Neural progenitor cell (in vitro differentiated cells): ENCODE measurements around the gene NSMCE4A. TPM values are rescaled to one million over a fixed set of nuclear protein-coding genes. Genes with fewer than 3 reads are reported as not detected.
A peak's percentile ranks its signal among the peaks of the same experiment; 100 is the strongest.
"Not testable (repeated sequence)": the region's sequence is repeated elsewhere in the genome, so short reads cannot be mapped to it uniquely, and the experiment has no call there.

ENCODE experiments used
- DNase-seq: peaks from one replicate; pipeline ENCODE4 v3.0.0-alpha.2; 2016; ENCODE audit warnings: low spot score
- H2AFZ ChIP-seq: fragments of 200-600 bp; sonication (generic); replicated peaks from 2 replicates; pipeline ENCODE4 v1.6.1; 2016; ENCODE audit warnings: antibody characterized with exemption
- H3F3A ChIP-seq: fragments of 200-600 bp; sonication (generic); 2 replicates; pipeline ENCODE4 v1.6.1; 2016; ENCODE audit warnings: antibody characterized with exemption, low read depth
- H3K27ac ChIP-seq: fragments of 200-600 bp; sonication (generic); 2 replicates; pipeline ENCODE4 v1.5.1; 2016; ENCODE audit warnings: mild to moderate bottlenecking
- H3K27me3 ChIP-seq: fragments of 200-600 bp; sonication (generic); 2 replicates; pipeline ENCODE4 v1.6.1; 2016; ENCODE audit warnings: mild to moderate bottlenecking, moderate library complexity
- H3K36me3 ChIP-seq: fragments of 200-600 bp; sonication (generic); 2 replicates; pipeline ENCODE4 v1.5.1; 2016
- H3K4me1 ChIP-seq: fragments of 200-600 bp; sonication (generic); 2 replicates; pipeline ENCODE4 v1.6.1; 2016; ENCODE audit warnings: mixed run types
- H3K4me2 ChIP-seq: fragments of 200-600 bp; sonication (generic); 2 replicates; pipeline ENCODE4 v1.6.1; 2016
- H3K4me3 ChIP-seq: fragments of 200-600 bp; sonication (generic); 2 replicates; pipeline ENCODE4 v1.5.1; 2016
- H3K79me2 ChIP-seq: fragments of 200-600 bp; sonication (generic); 2 replicates; pipeline ENCODE4 v1.6.1; 2016; ENCODE audit warnings: low read depth
- H3K9ac ChIP-seq: fragments of 200-600 bp; sonication (generic); 2 replicates; pipeline ENCODE4 v1.6.1; 2016
- H3K9me3 ChIP-seq: fragments of 200-600 bp; sonication (generic); 2 replicates; pipeline ENCODE4 v1.5.1; 2016; ENCODE audit warnings: low read depth
- H4K20me1 ChIP-seq: fragments of 200-600 bp; sonication (generic); 2 replicates; pipeline ENCODE4 v1.6.1; 2016; ENCODE audit warnings: low read depth
- H3K27ac Mint-ChIP-seq: 3 replicates; pipeline ENCODE4 v1.8.0; 2021; ENCODE audit warnings: mixed read lengths
- H3K27me3 Mint-ChIP-seq: 2 replicates; pipeline ENCODE4 v1.8.0; 2022; ENCODE audit warnings: low read depth, mild to moderate bottlenecking, inconsistent platforms, moderate library complexity, mixed read lengths; ENCODE audit not compliant: insufficient read depth
- H3K36me3 Mint-ChIP-seq: 3 replicates; pipeline ENCODE4 v1.8.0; 2021; ENCODE audit warnings: mixed read lengths
- H3K4me1 Mint-ChIP-seq: 3 replicates; pipeline ENCODE4 v1.8.0; 2021; ENCODE audit warnings: mixed read lengths
- H3K4me3 Mint-ChIP-seq: 3 replicates; pipeline ENCODE4 v1.8.0; 2021; ENCODE audit warnings: mild to moderate bottlenecking, moderate library complexity, mixed read lengths
- H3K9me3 Mint-ChIP-seq: 3 replicates; pipeline ENCODE4 v1.8.0; 2020; ENCODE audit warnings: mixed read lengths
- EZH2 ChIP-seq: fragments of 200-600 bp; sonication (generic); IDR thresholded peaks from 2 replicates; pipeline ENCODE4 v1.6.1; 2017; ENCODE audit warnings: antibody characterized with exemption, mild to moderate bottlenecking, moderate library complexity
- EZH2phosphoT487 ChIP-seq: fragments of 200-600 bp; sonication (generic); IDR thresholded peaks from 2 replicates; pipeline ENCODE4 v1.6.1; 2017; ENCODE audit warnings: antibody characterized with exemption
- total RNA-seq: library from RNA; depleted of rRNA; stranded (reverse); fragments of >200 nt; gene quantifications from 2 replicates; pipeline ENCODE4 v1.2.3, GENCODE V29; 2015; ENCODE audit warnings: low replicate concordance
- TF ChIP-seq, protein P1 (sequence below): fragments of 200-600 bp; sonication (generic); IDR thresholded peaks from 2 replicates; pipeline ENCODE4 v1.5.1; 2017; ENCODE audit warnings: antibody characterized with exemption, mild to moderate bottlenecking

Gene NSMCE4A
- total RNA-seq, 1 donor from 2014 or later = 223 TPM

DNA sequence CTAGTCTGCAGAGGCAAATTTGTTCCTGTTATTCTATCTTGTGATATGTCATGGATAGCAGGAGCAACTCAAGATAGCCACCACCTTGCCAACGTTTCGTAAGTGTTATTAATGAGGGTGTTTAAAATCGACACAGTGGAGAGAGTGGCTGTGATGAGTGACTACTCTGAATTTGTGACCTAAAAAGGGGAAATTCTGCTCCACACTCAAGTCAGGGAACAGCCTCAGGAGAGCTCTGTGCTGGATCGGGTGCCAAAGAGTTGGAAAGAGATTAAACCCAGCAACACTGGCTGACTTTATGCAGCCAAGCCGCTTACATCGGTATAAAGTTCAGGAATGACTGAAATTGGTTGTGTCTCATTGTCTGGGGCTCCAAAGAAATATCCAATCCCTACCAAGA lies 23.4 kb upstream of the NSMCE4A start:
- Histone ChIP-seq H3K4me3 (no peak overlapping the region), H3K27ac (no peak overlapping the region), H2AFZ (no peak overlapping the region), H3K9ac (no peak overlapping the region), H4K20me1 (no peaks in the 10 kb centered on the region), H3K79me2 (no peaks in the 10 kb centered on the region), H3K4me1 (peaks cover 18% of the 10 kb centered on the region), H3K36me3 (no peaks in the 10 kb centered on the region), H3F3A (peaks cover 13% of the 10 kb centered on the region), H3K9me3 (no peaks in the 10 kb centered on the region), H3K4me2 (no peak overlapping the region), H3K27me3 (no peaks in the 10 kb centered on the region)
- no peak for DNase-seq
- H3K36me3 Mint-ChIP-seq = peaks cover 3% of the 10 kb centered on the region
- peaks cover 5% of the 10 kb centered on the region for H3K27me3 Mint-ChIP-seq
- peaks cover 29% of the 10 kb centered on the region for H3K4me1 Mint-ChIP-seq
- TF ChIP-seq EZH2phosphoT487 (no peak), EZH2 (no peak)
- TF ChIP-seq, protein P1, sequence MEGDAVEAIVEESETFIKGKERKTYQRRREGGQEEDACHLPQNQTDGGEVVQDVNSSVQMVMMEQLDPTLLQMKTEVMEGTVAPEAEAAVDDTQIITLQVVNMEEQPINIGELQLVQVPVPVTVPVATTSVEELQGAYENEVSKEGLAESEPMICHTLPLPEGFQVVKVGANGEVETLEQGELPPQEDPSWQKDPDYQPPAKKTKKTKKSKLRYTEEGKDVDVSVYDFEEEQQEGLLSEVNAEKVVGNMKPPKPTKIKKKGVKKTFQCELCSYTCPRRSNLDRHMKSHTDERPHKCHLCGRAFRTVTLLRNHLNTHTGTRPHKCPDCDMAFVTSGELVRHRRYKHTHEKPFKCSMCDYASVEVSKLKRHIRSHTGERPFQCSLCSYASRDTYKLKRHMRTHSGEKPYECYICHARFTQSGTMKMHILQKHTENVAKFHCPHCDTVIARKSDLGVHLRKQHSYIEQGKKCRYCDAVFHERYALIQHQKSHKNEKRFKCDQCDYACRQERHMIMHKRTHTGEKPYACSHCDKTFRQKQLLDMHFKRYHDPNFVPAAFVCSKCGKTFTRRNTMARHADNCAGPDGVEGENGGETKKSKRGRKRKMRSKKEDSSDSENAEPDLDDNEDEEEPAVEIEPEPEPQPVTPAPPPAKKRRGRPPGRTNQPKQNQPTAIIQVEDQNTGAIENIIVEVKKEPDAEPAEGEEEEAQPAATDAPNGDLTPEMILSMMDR = no peak
- H3K27ac Mint-ChIP-seq = no peak overlapping the region
- no peak overlapping the region for H3K4me3 Mint-ChIP-seq
- H3K9me3 Mint-ChIP-seq = peaks cover 19% of the 10 kb centered on the region

DNA sequence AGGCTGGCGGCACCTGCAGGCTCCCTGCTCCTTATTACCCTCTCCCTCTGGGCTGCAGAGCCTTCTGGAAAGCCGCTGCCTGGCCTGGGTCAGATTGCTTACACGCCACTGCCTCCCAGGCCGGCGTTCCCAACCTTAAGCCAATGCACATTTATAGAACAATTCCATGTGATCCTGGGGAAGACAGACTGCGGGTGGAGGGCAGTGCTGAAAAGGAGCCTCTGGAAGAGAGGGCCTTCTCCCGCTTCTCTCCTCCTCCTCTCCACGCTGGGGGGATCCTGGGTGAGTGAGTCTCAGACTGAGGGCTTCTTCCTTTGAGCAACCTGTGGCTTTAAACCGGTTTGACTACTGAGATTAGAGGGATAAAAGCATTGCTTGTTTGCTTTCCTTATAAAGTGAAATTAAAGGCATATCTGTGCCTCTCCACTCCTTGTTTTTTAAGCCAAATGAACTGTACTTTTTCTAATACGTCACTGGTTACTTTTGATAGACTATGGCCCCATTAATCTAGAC lies 19.5 kb upstream of the NSMCE4A start:
- Histone ChIP-seq H2AFZ (peak overlapping the region; percentile 73), H3F3A (peaks cover 13% of the 10 kb centered on the region), H3K4me3 (no peak overlapping the region), H3K27ac (peak overlapping the region; percentile 7), H3K9me3 (no peaks in the 10 kb centered on the region), H3K27me3 (no peaks in the 10 kb centered on the region), H4K20me1 (no peaks in the 10 kb centered on the region), H3K4me1 (peaks cover 20% of the 10 kb centered on the region), H3K4me2 (peak overlapping the region; percentile 51), H3K36me3 (no peaks in the 10 kb centered on the region), H3K9ac (no peak overlapping the region), H3K79me2 (no peaks in the 10 kb centered on the region)
- peak overlapping the region; percentile 54 for H3K27ac Mint-ChIP-seq
- H3K4me3 Mint-ChIP-seq = peak overlapping the region; percentile 31
- no peaks in the 10 kb centered on the region for H3K36me3 Mint-ChIP-seq
- H3K9me3 Mint-ChIP-seq = peaks cover 8% of the 10 kb centered on the region
- peaks cover 29% of the 10 kb centered on the region for H3K4me1 Mint-ChIP-seq
- TF ChIP-seq EZH2phosphoT487 (no peak), EZH2 (no peak)
- TF ChIP-seq, protein P1 = no peak
- DNase-seq = peak; percentile 65
- H3K27me3 Mint-ChIP-seq = peaks cover 8% of the 10 kb centered on the region

DNA sequence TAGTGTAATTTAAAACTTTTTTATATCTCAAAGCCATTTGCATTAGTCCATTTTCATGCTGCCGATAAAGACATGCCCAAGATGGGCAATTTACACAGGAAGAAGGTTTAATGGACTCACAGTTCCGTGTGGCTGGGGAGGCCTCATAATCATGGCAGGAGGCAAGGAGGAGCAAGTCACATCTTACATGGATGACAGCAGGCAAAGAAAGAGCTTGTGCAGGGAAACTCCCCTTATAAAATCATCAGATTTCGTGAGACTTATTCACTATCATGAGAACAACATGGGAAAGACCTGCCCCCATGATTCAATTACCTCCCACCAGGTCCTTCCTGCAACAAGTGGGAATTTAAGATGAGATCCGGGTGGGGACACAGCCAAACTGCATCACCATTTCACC lies 16.7 kb upstream of the NSMCE4A start:
- H3K27ac ChIP-seq, H3K27ac Mint-ChIP-seq, H3K9me3 Mint-ChIP-seq, H3K9me3 ChIP-seq, H3K79me2 ChIP-seq, H3K36me3 ChIP-seq, H3K4me3 Mint-ChIP-seq, H2AFZ ChIP-seq, H3K4me2 ChIP-seq, H3K4me3 ChIP-seq, H3K9ac ChIP-seq, H3K36me3 Mint-ChIP-seq, H3K27me3 ChIP-seq, H4K20me1 ChIP-seq, DNase-seq, H3K27me3 Mint-ChIP-seq: not testable (repeated sequence)
- Histone ChIP-seq H3F3A (peaks cover 13% of the 10 kb centered on the region), H3K4me1 (peaks cover 20% of the 10 kb centered on the region)
- peaks cover 28% of the 10 kb centered on the region for H3K4me1 Mint-ChIP-seq

DNA sequence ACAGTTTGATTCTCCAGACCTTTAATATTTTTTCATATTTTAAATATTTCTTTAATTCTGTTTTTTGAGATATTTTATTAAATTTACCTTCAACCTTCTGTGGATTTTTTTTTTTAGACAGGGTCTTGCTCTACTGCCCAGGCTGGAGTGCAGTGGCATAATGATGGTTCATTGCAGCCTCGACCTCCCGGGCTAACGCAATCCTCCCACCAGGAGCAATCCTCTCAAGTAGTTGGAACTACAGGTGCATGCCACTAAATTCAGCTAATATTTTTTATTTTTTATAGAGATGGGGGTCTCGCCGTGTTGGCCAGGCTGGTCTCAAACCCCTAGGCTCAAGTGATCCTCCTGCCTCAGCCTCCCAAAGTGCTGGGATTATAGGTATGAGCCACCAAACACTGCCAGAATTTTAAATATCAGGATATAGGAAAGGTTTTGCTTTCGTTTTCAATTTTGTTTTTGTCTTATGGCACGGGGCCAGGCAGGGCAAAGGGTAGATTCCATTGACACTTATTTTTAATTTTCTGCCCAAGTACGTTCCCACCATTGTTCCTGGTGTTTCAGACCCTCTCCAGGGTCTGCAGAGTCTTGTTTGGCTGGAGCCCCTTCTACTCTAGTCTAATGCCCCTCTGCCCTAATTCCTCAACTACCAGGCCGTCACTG lies 15.1 kb upstream of the NSMCE4A start:
- Histone ChIP-seq H3K9ac (no peak overlapping the region), H3K79me2 (no peaks in the 10 kb centered on the region), H2AFZ (no peak overlapping the region), H3K36me3 (no peaks in the 10 kb centered on the region), H3K27ac (no peak overlapping the region), H3F3A (peaks cover 13% of the 10 kb centered on the region), H3K4me3 (no peak overlapping the region), H3K9me3 (no peaks in the 10 kb centered on the region), H4K20me1 (no peaks in the 10 kb centered on the region), H3K27me3 (no peaks in the 10 kb centered on the region), H3K4me1 (peaks cover 16% of the 10 kb centered on the region), H3K4me2 (no peak overlapping the region)
- Mint-ChIP-seq H3K36me3 (no peaks in the 10 kb centered on the region), H3K4me1 (peaks cover 16% of the 10 kb centered on the region), H3K4me3 (no peak overlapping the region), H3K27ac (no peak overlapping the region), H3K27me3 (peaks cover 4% of the 10 kb centered on the region), H3K9me3 (peaks cover 11% of the 10 kb centered on the region)
- DNase-seq = no peak
- TF ChIP-seq EZH2phosphoT487 (no peak), EZH2 (no peak)
